Suprapubic skin (tissue), 4 donors: ENCODE results near the gene EML1. TPM values are rescaled to one million over a fixed set of nuclear protein-coding genes. Genes with fewer than 3 reads are reported as not detected.

Experiments used
- DNase-seq, 2 donors: peaks; one replicate each; pipeline ENCODE4 v3.0.0-alpha.2; 2019; ENCODE audit warnings: low spot score in 2 of 2
- H3K27ac ChIP-seq: fragments of 200-600 bp; sonication (generic); one replicate; pipeline ENCODE4 v1.5.1; 2019
- H3K27me3 ChIP-seq: fragments of 200-600 bp; sonication (generic); one replicate; pipeline ENCODE4 v1.5.1; 2019
- H3K36me3 ChIP-seq: fragments of 200-600 bp; sonication (generic); one replicate; pipeline ENCODE4 v1.5.1; 2019
- H3K4me1 ChIP-seq: fragments of 200-600 bp; sonication (generic); one replicate; pipeline ENCODE4 v1.5.1; 2019
- H3K4me3 ChIP-seq: fragments of 200-600 bp; sonication (generic); one replicate; pipeline ENCODE4 v1.5.1; 2019; ENCODE audit warnings: mild to moderate bottlenecking
- H3K9me3 ChIP-seq: fragments of 200-600 bp; sonication (generic); one replicate; pipeline ENCODE4 v1.5.1; 2019
- CTCF ChIP-seq, 2 donors: fragments of 200-600 bp in 1 of 2; fragments of 450-650 bp in 1 of 2; sonication (generic) in 1 of 2; IDR thresholded peaks; one replicate each; pipeline ENCODE4 v1.5.1; 2016 to 2019; ENCODE audit warnings: antibody characterized with exemption in 2 of 2, mild to moderate bottlenecking in 1 of 2, moderate library complexity in 1 of 2
- EP300 ChIP-seq: sonication (generic); formaldehyde crosslinking; IDR thresholded peaks from one replicate; pipeline ENCODE4 v1.6.1; 2017; ENCODE audit warnings: antibody characterized with exemption
- POLR2A ChIP-seq, 2 donors: fragments of 450-650 bp; IDR thresholded peaks; one replicate each; pipeline ENCODE4 v1.6.1; 2017; ENCODE audit warnings: antibody characterized with exemption in 2 of 2, mild to moderate bottlenecking in 2 of 2, moderate library complexity in 2 of 2
- POLR2AphosphoS5 ChIP-seq, 3 donors: sonication (generic); formaldehyde crosslinking; IDR thresholded peaks; one replicate each; pipeline ENCODE4 v1.6.1; 2017; ENCODE audit warnings: antibody characterized with exemption in 3 of 3
- WGBS: methylation state at CpG from one replicate; pipeline ENCODE4 v1.1.5; 2018; 5-methylcytosine and 5-hydroxymethylcytosine counted together
- total RNA-seq, 4 donors: library from RNA; depleted of rRNA; stranded (reverse); fragments of >200 nt; gene quantifications; one replicate each; pipeline ENCODE4 v1.1.0, GENCODE V29; 2016

EML1 gene
- total RNA-seq, 4 donors from 2014 or later = 9.6 to 17.6 (median 15.4) TPM

DNA sequence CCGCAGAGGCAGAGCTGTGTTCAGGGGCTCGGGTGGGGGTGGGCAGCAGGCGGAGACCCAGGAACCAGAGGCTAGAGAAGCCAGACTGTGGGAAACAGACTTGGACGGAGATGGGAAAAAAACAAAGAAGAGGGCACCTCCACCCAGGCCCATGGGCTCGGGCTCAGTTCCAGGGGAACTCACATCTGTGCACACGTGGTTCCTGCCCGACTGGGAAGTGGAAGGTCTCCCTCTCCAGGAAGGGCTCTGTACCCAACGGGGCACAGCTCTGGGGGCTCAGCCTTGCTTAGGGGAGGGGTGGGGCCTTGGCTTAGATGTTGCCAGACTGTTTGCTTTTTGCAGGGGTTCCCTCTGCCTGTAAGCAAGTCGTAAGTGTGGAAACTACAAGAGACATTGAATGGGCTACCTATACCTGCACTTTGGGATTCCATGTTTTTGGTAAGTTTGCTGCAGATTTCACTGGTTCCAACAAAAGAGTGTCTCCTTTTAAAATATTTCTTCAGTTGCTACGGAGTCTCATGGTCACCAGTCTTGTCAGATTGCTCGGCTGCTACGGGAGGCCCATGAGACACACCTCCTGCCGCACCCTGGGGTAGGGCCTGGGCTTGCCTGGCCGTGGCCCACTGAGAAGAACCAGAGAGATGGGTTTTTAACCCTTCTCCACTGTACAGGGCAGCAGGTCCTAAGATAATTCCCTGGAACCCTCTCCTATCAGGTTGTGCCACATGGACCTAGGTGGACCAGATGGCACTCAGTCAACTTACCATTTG lies 144.4 kb downstream of the EML1 start:
- Histone ChIP-seq H3K36me3 (peaks cover 27% of the 10 kb centered on the region), H3K4me3 (no peak overlapping the region), H3K27me3 (no peaks in the 10 kb centered on the region), H3K27ac (peak overlapping the region; percentile 1), H3K9me3 (no peaks in the 10 kb centered on the region), H3K4me1 (peaks cover 7% of the 10 kb centered on the region)
- no peak for DNase-seq
- 50% methylated on average over 14 of the region's 14 CpGs for WGBS
- TF ChIP-seq POLR2A (IDR thresholded peaks at IDR 0.05) (no peak), EP300 (no peak), POLR2AphosphoS5 (IDR thresholded peaks at IDR 0.05) (no peak), CTCF (IDR thresholded peaks at IDR 0.05) (no peak)

DNA sequence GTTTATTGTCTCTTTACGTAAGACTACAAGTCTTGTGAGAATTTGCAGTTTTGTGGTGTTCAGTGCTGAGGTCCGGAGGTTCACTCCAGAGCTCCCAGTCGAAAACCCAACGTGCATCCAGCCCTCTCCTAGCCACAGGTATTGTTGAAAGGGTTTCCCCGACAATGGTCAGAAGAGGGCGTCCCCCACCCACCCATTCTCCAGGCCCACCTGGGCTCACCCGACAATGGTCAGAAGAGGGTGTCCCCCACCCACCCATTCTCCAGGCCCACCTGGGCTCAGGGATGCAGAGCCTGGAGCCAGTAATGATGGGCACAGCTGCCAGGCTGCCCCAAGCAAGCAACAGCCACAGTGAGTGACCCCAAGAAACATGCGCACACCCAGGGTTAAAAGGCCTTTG lies 145.2 kb downstream of the EML1 start:
- Histone ChIP-seq H3K27ac (no peak overlapping the region), H3K27me3 (no peaks in the 10 kb centered on the region), H3K9me3 (no peaks in the 10 kb centered on the region), H3K36me3 (peaks cover 27% of the 10 kb centered on the region), H3K4me1 (peaks cover 7% of the 10 kb centered on the region), H3K4me3 (no peak overlapping the region)
- DNase-seq = no peak
- 90% methylated on average over 7 of the region's 8 CpGs for WGBS
- no peak for TF ChIP-seq CTCF (IDR thresholded peaks at IDR 0.05)
- TF ChIP-seq POLR2AphosphoS5 (IDR thresholded peaks at IDR 0.05) = no peak
- TF ChIP-seq POLR2A (IDR thresholded peaks at IDR 0.05) = no peak

- Histone ChIP-seq H3K27me3 (no peaks in the 10 kb centered on the region), H3K27ac (no peak overlapping the region), H3K4me1 (peaks cover 7% of the 10 kb centered on the region), H3K36me3 (peaks cover 27% of the 10 kb centered on the region), H3K4me3 (no peak overlapping the region), H3K9me3 (no peaks in the 10 kb centered on the region)
- no peak for DNase-seq
- TF ChIP-seq POLR2A (IDR thresholded peaks at IDR 0.05) (no peak), POLR2AphosphoS5 (IDR thresholded peaks at IDR 0.05) (no peak), EP300 (no peak), CTCF (IDR thresholded peaks at IDR 0.05) (no peak)
- WGBS = 98% methylated on average over 15 of the region's 15 CpGs
Measured at GRCh38 chr14:99938896-99939295, 145.7 kb downstream of the EML1 start.

- 95% methylated on average over 17 of the region's 17 CpGs for WGBS
- no peak for TF ChIP-seq CTCF (IDR thresholded peaks at IDR 0.05)
- no peak for TF ChIP-seq EP300
- TF ChIP-seq POLR2A (IDR thresholded peaks at IDR 0.05) = no peak
- TF ChIP-seq POLR2AphosphoS5 (IDR thresholded peaks at IDR 0.05) = no peak
- no peak for DNase-seq
- H3K4me3 ChIP-seq = no peak overlapping the region
- no peak overlapping the region for H3K27ac ChIP-seq
- no peaks in the 10 kb centered on the region for H3K9me3 ChIP-seq
- H3K4me1 ChIP-seq = peaks cover 7% of the 10 kb centered on the region
- H3K27me3 ChIP-seq = no peaks in the 10 kb centered on the region
- peaks cover 27% of the 10 kb centered on the region for H3K36me3 ChIP-seq
Measured at GRCh38 chr14:99939421-99939820, 146.2 kb downstream of the EML1 start.

- H3K36me3 ChIP-seq = peaks cover 27% of the 10 kb centered on the region
- WGBS = 95% methylated on average over 15 of the region's 15 CpGs
- H3K27me3 ChIP-seq = no peaks in the 10 kb centered on the region
Measured at GRCh38 chr14:99940064-99940463, 146.9 kb downstream of the EML1 start.

More at GRCh38 chr14:99940064-99940463, 146.9 kb downstream of the EML1 start:
- Histone ChIP-seq H3K4me1 (peaks cover 7% of the 10 kb centered on the region), H3K27ac (no peak overlapping the region), H3K9me3 (no peaks in the 10 kb centered on the region), H3K4me3 (no peak overlapping the region)
- TF ChIP-seq CTCF (IDR thresholded peaks at IDR 0.05) (no peak), POLR2A (IDR thresholded peaks at IDR 0.05) (no peak)
- no peak for DNase-seq
